Calu3 (cell line): ENCODE data around the gene GGCT. TPM values are rescaled to one million over a fixed set of nuclear protein-coding genes. Genes with fewer than 3 reads are reported as not detected.

Experiments used
- BruUV-seq: library from RNA; stranded (reverse); fragments of 400-500 nt; replicated peaks from 2 replicates; lab custom pipeline; 2021; lab: Mats Ljungman, UMichigan
- CTCF ChIA-PET: fragments of 300-600 bp; sonication (Branson Sonifier 250); formaldehyde crosslinking; loops from one replicate; lab custom pipeline; 2022; ENCODE audit warnings: antibody characterized with exemption; lab: Charles Lee
- DNase-seq: peaks from one replicate; pipeline ENCODE4 v3.0.0; 2022
- H3K27ac Mint-ChIP-seq: one replicate; pipeline ENCODE4 v1.8.0; 2022; ENCODE audit warnings: mixed read lengths; ENCODE audit not compliant: unreplicated experiment
- H3K27me3 Mint-ChIP-seq: one replicate; pipeline ENCODE4 v1.8.0; 2022; ENCODE audit warnings: mixed read lengths; ENCODE audit not compliant: unreplicated experiment
- H3K36me3 Mint-ChIP-seq: one replicate; pipeline ENCODE4 v1.8.0; 2022; ENCODE audit warnings: mild to moderate bottlenecking, moderate library complexity, mixed read lengths; ENCODE audit not compliant: insufficient read depth, unreplicated experiment
- H3K4me1 Mint-ChIP-seq: one replicate; pipeline ENCODE4 v1.8.0; 2022; ENCODE audit warnings: mild to moderate bottlenecking, low read depth, mixed read lengths; ENCODE audit not compliant: unreplicated experiment
- H3K4me3 Mint-ChIP-seq: one replicate; pipeline ENCODE4 v1.8.0; 2022; ENCODE audit warnings: mild to moderate bottlenecking, low read depth, moderate library complexity, mixed read lengths; ENCODE audit not compliant: unreplicated experiment
- H3K9me3 Mint-ChIP-seq: one replicate; pipeline ENCODE4 v1.8.0; 2022; ENCODE audit warnings: low read depth, mixed read lengths; ENCODE audit not compliant: unreplicated experiment
- intact Hi-C: fragments of 100-400 bp; cut with micrococcal nuclease; formaldehyde crosslinking; loops from one replicate; pipeline ENCODE4 v1.10.0; 2022; ENCODE audit not compliant: unreplicated experiment
- total RNA-seq: library from RNA; stranded (reverse); gene quantifications from 2 replicates; pipeline ENCODE4 v1.2.3, GENCODE V29; 2022
- TF ChIP-seq, protein P1 (sequence below): fragments of 200-600 bp; IDR thresholded peaks from one replicate; pipeline ENCODE4 v1.8.0; 2022; ENCODE audit warnings: antibody characterized with exemption; ENCODE audit not compliant: unreplicated experiment

GGCT gene
- total RNA-seq, 1 experiment from 2014 or later, result 90.6 TPM

DNA sequence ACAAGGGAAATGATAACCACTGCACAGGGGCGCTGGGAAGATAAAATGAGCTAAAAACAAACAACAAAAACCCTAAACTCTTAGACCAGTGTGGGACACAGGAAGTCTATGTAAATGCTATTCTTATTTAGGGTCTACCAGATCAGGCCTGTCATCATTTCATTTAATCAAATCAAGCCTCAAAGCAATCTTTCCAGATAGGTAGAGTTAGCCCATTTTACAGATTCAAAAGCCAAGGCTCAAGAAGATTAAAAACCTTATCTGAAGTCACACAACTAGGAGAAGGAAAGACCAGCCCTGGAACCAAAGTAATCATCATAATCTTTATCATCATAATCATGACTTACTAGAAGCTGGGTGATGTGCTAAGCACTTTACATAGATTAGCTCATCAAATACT is 30.7 kb downstream of the GGCT start:
- no TSS peak for BruUV-seq

DNA sequence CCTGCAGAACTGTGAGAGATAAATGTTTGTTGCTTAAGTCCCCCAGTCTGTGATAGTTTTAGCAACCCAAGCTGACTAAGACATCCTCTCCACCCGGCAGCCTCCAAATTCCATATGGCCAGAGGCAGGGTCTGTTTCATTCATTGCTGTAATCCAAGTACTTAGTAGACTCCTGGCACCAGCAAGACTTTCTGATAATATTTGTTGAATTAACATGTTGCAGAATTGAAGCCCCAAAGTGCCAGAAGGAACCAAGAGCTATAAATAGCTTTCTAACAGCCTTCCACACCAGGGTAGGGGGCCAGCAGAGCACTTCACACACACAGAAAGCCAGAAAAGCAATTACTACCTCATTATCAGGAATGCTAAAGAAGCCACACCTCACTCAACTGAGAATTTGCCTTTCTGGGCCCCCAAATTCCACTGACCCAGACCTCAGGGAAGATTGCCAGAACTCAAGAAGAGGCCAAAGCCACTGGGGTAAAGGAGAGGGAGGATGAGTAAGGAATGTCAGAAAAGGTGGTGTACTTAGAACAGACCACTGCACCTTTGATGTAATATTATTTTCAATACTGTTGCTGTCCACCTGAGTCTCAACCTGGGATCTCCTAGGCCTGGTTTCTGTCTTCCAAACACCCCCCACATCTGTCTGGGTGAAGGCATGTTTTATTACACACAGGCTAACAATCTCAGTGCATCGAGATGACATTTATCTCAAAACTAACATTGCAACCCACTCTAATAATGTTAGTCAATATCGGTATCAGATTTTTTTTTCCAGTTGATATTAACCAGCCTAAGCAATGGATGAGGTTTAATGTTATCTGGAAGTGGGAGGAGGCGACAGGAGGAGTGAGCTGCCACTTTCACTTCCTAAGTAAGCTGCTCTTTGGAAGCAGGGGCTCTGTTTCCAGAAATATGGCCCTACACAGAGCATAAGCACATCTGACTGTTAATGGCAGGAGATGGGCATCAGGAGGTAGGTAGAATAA is 31.5 kb downstream of the GGCT start:
- Mint-ChIP-seq H3K4me3 (no peak overlapping the region), H3K36me3 (peaks cover 4% of the 10 kb centered on the region), H3K27ac (no peak overlapping the region), H3K27me3 (no peaks in the 10 kb centered on the region), H3K9me3 (no peaks in the 10 kb centered on the region), H3K4me1 (peaks cover 11% of the 10 kb centered on the region)
- BruUV-seq, result no TSS peak
- TF ChIP-seq, protein P1, sequence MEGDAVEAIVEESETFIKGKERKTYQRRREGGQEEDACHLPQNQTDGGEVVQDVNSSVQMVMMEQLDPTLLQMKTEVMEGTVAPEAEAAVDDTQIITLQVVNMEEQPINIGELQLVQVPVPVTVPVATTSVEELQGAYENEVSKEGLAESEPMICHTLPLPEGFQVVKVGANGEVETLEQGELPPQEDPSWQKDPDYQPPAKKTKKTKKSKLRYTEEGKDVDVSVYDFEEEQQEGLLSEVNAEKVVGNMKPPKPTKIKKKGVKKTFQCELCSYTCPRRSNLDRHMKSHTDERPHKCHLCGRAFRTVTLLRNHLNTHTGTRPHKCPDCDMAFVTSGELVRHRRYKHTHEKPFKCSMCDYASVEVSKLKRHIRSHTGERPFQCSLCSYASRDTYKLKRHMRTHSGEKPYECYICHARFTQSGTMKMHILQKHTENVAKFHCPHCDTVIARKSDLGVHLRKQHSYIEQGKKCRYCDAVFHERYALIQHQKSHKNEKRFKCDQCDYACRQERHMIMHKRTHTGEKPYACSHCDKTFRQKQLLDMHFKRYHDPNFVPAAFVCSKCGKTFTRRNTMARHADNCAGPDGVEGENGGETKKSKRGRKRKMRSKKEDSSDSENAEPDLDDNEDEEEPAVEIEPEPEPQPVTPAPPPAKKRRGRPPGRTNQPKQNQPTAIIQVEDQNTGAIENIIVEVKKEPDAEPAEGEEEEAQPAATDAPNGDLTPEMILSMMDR, result no peak
- intact Hi-C loops, result no loop called here
- DNase-seq, result no peak
- CTCF ChIA-PET, result no interaction called here

More for the DNA sequence above, 30.7 kb downstream of the GGCT start:
- no peak overlapping the region for H3K4me3 Mint-ChIP-seq
- no peaks in the 10 kb centered on the region for H3K27me3 Mint-ChIP-seq
- CTCF ChIA-PET, result no interaction called here
- no peak overlapping the region for H3K27ac Mint-ChIP-seq
- no peaks in the 10 kb centered on the region for H3K9me3 Mint-ChIP-seq
- intact Hi-C loops, result no loop called here
- TF ChIP-seq, protein P1, result no peak
- H3K36me3 Mint-ChIP-seq, result peaks cover 12% of the 10 kb centered on the region
- DNase-seq, result no peak
- H3K4me1 Mint-ChIP-seq, result peaks cover 10% of the 10 kb centered on the region

- no peak for DNase-seq
- Mint-ChIP-seq H3K9me3 (no peaks in the 10 kb centered on the region), H3K4me1 (peaks cover 11% of the 10 kb centered on the region), H3K4me3 (no peak overlapping the region), H3K27ac (no peak overlapping the region), H3K36me3 (no peaks in the 10 kb centered on the region), H3K27me3 (no peaks in the 10 kb centered on the region)
- intact Hi-C loops, result no loop called here
- no TSS peak for BruUV-seq
- CTCF ChIA-PET, result no interaction called here
- TF ChIP-seq, protein P1, result no peak
These were observed 32.4 kb downstream of the GGCT start for GRCh38 chr7:30472081-30472783.

- Mint-ChIP-seq H3K4me3 (no peak overlapping the region), H3K4me1 (peaks cover 11% of the 10 kb centered on the region), H3K9me3 (no peaks in the 10 kb centered on the region), H3K36me3 (no peaks in the 10 kb centered on the region), H3K27me3 (no peaks in the 10 kb centered on the region), H3K27ac (no peak overlapping the region)
- BruUV-seq, result no TSS peak
- intact Hi-C loops, result no loop called here
- TF ChIP-seq, protein P1, result no peak
- CTCF ChIA-PET, result no interaction called here
- no peak for DNase-seq
These were observed 33.4 kb downstream of the GGCT start for GRCh38 chr7:30471205-30471604.
